ENCODE data around the gene LVRN.

The LVRN gene

DNA sequence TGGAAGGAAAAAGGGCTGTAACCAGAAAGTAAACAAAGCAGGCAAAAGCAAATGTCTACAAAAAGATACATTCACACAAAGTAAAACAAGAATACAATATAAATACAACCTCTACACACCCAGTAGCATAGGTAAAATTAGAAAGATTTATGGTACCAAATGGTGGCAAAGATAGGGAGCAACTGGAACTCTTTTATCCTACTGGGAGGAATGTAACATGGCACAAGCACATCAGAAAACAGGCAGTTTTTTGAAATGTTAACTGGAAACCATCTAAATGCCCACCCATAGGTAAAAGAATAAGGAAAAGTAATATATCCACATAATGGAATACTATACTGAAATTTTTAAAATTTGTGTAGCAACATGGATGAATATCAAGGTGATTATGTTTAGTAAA lies 61.3 kb downstream of the LVRN start:
- DNase-seq (ENCODE audit: low read depth), result no peak

DNA sequence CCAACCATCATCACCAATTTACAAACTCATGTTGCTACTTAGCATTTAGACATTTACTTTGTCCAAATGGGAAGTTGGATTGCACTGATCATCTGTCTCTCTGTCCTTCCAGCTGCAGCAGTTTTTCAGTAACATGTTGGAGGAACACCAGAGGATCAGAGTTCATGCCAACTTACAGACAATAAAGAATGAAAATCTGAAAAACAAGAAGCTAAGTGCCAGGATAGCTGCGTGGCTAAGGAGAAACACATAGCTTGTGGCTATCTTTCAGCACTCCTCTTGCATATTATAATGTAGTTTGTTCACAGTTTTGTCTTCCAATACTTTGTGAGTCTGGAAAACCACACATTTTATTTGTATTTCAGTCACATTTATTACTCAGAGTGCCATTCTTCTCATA lies 63.6 kb downstream of the LVRN start:
- DNase-seq (ENCODE audit: low read depth), result no peak

- no peak for DNase-seq (ENCODE audit: low read depth)
Observed at GRCh38 chr5:116032094-116032517, 69.8 kb downstream of the LVRN start, which contains the start of gene ARL14EPL. Gene ARL14EPL (plus strand): TSS chr5:116032472. CDS start chr5:116051466, 18,994 bp downstream.

GRCh38 chr5:116032991-116033390 lies 70.7 kb downstream of the LVRN start:
- DNase-seq (ENCODE audit: low read depth), result no peak

DNA sequence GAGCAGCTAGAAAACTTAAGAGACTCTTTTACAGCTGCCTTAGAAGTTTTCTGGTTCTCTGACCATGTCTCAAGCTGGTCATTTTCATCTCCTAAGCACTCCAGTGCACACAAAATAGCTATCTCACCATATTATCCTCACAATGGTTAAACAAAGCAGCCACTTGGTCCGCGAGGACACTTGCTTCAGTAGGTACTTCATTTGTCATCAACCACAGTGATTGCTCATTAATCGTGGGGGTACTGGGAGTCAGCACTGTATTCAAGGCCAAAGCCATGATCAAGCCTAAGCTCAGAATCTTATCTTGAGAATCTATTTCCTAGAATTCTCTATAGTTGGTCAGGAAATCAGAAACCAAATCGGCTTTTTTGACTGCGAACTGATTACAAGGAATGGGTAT lies 72.8 kb downstream of the LVRN start:
- no peak for DNase-seq (ENCODE audit: low read depth)

DNA sequence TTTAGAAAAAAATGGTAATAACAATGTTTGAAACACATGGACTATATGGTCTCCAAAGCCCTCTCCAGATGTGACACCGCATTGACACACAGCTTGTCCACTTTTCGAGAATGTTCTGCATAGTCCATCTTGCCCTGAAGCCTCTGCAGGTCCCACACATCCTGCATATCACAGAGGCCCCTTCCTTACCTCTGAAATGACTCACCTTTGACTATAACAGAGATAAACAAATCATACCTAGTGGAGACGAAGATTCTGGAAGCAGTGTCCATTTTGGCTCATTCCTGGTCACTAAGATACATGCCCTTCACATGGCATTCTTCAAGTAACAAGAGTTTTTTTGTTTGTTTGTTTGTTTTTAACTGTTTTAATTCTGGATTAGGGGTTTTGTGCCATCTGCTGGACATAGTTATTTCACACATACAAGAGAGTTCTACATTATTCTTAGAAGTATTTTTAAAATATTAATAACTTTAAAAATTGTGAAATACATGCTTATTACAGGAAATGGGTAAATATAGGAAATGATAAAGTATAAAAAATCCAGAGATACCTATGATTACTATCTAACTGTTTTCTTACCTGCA lies 75.1 kb downstream of the LVRN start:
- no peak for DNase-seq (ENCODE audit: low read depth)

DNA sequence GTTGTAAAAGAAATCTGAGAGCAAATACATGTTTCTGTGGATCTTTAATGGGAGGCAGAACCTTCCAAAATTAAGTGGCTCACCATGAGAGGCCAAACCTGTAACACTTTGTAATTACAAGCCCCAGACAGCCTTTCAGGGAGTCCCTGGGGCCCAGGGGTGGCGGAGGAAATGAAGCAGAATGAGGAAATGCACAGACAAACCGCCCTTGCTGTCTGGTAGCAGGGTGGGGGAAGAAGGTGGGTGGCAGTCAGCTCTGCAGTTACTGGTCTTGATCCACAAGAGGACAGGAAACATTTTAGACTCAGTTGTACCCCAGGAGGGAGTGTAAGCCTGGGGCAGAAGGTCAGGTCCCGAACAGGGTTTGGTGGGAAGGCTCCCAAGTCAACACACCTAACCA lies 76.5 kb downstream of the LVRN start:
- peak; percentile 14 for DNase-seq (ENCODE audit: low read depth)

DNA sequence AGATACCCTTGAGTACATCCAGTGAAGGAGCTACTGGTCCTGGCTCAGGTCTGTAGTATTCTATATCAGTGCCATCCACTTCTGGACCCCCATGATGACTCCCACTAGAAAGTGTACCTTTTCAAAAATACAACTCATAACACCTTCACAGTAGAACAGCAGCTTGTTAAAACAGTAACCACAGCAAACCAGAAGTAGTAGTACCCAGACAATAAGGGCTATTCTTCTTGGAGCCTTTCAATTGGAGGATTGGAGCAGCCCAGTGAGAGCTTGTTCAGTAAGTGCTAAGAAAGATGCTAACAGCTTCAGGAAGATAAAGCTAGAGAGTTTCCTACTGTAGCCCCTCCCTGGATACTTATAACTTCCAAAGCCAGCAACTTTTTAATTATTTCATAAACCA lies 80.1 kb downstream of the LVRN start:
- DNase-seq (ENCODE audit: low read depth), result no peak

DNA sequence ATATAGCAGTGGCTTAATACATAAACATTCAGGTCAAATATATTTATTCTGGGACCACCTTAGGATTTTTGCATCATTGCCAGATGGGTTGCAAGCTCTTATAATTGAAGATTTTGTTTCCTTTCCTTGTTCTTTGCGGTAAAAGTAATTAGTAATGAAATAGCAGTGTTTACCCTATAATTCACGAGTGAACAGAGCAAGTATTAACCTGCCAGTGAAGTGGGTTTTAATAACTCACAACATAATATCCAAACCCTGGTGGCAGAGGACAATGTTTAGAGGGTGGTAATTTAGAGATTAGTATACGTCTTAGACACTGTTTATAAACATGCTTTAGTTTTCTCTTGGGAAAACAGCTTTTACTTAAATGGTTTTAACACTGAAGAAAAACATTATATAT lies 81.8 kb downstream of the LVRN start:
- no peak for DNase-seq (ENCODE audit: low read depth)

DNA sequence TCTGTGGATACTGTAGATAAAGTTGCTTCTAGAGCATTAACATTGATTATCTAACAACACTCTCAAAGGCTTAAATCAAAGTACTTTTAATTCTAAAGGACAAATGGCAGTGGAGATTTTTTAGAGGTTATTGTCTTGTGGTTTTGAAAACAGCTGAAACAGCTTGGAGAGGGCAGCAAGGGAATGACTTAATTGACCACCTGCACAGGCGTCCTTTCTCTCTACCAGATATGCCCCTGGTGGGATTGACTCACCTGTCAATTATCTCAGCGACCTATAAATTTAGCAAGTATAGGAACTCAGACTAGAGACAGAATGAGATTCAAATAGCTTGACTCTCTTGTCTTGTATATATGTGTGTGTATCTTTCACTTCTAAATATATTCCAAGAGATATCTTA lies 83.5 kb downstream of the LVRN start:
- no peak for DNase-seq (ENCODE audit: low read depth)

- DNase-seq (ENCODE audit: low read depth), result no peak
Observed at GRCh38 chr5:116046261-116046660, 84.0 kb downstream of the LVRN start.

DNA sequence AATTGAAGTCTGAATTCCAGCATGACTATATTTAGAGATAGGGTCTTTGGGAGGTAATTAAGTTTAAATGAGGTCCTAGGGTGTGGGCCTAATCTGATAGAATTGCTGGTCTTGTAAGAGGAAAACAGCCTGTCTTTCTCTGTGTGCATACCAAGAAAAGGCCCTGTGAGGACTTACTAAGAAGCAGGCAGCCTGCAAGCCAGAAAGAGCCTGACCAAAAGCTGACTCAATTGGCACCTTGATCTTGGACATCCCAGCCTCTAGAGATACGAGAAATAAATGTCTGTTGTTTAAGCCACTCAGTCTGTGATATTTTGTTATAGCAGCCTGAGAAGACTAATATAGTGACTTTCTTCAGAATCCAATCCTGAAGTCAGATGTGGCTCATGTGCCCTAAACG lies 84.5 kb downstream of the LVRN start:
- no peak for DNase-seq (ENCODE audit: low read depth)

DNA sequence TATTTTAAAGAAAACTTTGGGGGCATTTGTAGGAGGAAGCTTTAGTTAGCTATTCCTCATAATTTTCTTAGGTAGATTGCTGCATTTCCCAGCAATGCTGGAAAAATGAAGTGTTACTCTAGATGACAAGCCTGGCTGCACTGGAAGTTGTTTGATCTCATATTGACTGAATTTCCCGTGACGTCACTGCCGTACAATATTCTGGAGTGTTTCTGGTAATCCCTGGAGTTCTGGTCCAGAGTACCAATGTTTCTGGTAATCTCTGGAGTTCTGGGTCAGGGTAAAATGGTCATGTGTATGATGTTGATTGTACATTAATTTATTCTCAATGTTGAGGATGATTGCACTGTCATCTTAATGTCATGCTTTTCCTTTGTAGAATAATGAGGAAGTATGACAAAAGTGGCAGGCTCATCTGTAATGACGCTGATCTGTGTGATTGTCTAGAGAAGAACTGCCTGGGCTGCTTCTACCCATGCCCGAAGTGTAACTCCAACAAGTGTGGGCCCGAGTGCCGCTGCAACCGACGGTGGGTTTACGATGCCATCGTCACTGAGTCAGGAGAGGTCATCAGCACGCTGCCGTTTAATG lies 96.2 kb downstream of the LVRN start:
- DNase-seq (ENCODE audit: low read depth), result no peak

GRCh38 chr5:116062352-116062751 lies 100.1 kb downstream of the LVRN start:
- no peak for DNase-seq (ENCODE audit: low read depth)

DNA sequence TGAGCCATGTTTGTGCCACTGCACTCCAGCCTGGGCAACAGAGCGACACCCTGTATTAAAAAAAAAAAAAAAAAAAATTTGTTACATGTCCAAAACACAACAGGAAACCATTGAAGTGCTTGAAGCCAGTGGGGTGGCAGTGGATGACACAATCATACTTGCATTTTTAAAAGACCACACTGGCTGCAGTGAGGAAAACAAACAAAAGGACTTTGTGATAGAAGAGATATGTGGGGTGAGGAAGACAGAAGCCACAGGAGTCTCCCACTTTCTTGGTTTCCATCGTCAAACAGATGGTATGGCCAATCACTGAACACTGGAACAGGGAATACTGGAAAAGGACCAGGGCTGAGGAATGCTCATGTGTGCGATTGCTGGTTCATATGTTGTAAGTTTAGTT lies 101.7 kb downstream of the LVRN start:
- DNase-seq (ENCODE audit: low read depth), result no peak

- peak; percentile 13 for DNase-seq (ENCODE audit: low read depth)
Observed at GRCh38 chr5:116068028-116068632, 105.9 kb downstream of the LVRN start.

DNA sequence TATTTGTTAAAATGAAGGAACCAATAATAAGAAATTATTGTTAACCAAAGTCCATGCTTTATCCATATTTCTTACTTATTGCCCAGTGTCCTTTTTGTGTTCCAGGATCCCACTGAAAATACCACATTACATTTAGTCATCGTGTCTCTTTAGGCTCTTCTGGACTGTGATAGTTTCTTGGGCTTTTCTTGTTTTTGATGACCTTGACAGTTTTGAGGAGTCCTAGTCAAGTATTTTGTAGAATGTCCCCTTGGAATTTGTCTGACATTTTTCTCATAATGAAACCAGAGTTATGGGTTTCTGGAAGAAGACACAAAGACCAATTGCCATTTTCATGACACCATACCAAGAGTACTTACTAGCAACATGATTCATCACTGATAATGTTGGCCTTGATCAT lies 108.9 kb downstream of the LVRN start:
- no peak for DNase-seq (ENCODE audit: low read depth)

DNA sequence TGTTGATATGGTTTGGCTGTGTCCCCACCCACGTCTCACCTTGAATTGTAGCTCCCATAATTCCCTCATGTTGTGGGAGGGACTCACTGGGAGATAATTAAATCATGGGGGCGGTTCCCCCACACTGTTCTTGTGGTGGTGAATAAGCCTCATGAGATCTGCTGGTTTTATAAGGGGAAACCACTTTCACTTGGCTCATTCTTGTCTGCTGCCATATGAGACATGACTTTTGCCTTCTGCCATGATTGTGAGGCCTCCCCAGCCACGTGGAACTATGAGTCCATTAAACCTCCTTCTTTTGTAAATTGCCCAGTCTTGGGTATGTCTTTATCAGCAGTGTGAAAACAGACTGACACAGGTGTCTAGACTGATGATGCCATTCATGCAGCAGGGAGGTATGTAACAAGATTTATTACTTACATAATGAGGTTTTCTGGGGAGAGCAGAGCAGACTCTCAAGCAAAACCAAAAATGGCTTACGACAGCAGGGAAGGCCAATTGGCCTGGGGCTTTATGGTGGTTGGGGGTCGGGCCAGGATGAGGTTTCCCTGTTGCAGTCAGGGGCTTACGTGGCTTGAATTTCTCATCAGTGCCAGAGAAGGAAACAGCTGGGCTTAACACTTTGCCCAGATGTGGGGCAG lies 113.0 kb downstream of the LVRN start:
- DNase-seq (ENCODE audit: low read depth), result no peak

DNA sequence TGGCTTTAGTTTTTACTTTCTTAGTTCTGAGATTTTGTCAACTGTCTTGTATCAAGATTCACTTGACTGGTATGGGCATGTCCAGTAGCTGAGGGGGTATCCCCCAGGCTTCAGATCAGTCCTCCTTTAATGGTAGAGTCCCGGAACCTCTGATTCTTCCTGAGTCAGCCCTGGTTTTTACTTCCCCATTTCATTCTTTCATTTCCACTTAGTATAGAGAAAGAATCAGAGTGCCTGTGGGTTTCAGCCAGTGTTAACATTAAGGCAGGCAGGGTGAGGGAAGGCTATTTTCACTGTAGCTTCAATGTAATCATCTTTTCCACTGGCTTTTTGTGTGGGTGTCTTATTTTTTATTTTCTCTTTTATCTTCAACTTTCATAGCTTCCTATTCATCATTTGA lies 114.2 kb downstream of the LVRN start:
- DNase-seq (ENCODE audit: low read depth), result no peak

Data from activated gamma-delta T cell treated with anti-CD3 and anti-CD28 coated beads, Interleukin-2, amount 50 U/mL, for 16 hours (primary cell).